K562 (cell line): ENCODE results near the gene USP28. TPM values are rescaled to one million over a fixed set of nuclear protein-coding genes. Genes with fewer than 3 reads are reported as not detected.

Source experiments
- FUS ChIP-seq: fragments of 200-400 bp; formaldehyde crosslinking; optimal IDR thresholded peaks from 2 replicates; pipeline ENCODE3; 2017; ENCODE audit warnings: low read depth, low read length
- GATAD2A ChIP-seq: fragments of 450-650 bp; IDR thresholded peaks from 2 replicates; pipeline ENCODE4 v1.6.1; 2017
- HDAC3 ChIP-seq: fragments of 450-650 bp; IDR thresholded peaks from 2 replicates; pipeline ENCODE4 v1.6.1; 2018; ENCODE audit warnings: borderline replicate concordance, mild to moderate bottlenecking, moderate library complexity; ENCODE audit not compliant: partially characterized antibody
- HMGN3 ChIP-seq: IDR thresholded peaks from 2 replicates; pipeline ENCODE4 v1.6.1; 2011; ENCODE audit warnings: borderline replicate concordance, low read depth, mild to moderate bottlenecking, mixed read lengths, low read length; ENCODE audit not compliant: insufficient read length; ENCODE audit errors: extremely low read depth
- KDM2B ChIP-seq: fragments of 250-450 bp; sonication (Bioruptor Pico); IDR thresholded peaks from 2 replicates; pipeline ENCODE4 v1.8.0; 2021; ENCODE audit warnings: mild to moderate bottlenecking, moderate library complexity
- KLF13 ChIP-seq: fragments of 450-650 bp; IDR thresholded peaks from 2 replicates; pipeline ENCODE4 v1.6.1; 2016; ENCODE audit warnings: missing genetic modification characterization, low read depth, mild to moderate bottlenecking, missing compliant biosample characterization, moderate library complexity, borderline replicate concordance
- TGIF2 ChIP-seq: sonication (generic); formaldehyde crosslinking; IDR thresholded peaks from 2 replicates; pipeline ENCODE4 v1.8.1; 2022; ENCODE audit warnings: mild to moderate bottlenecking, missing genetic modification reagents, moderate library complexity
- ZC3H4 ChIP-seq: sonication (generic); formaldehyde crosslinking; IDR thresholded peaks from 2 replicates; pipeline ENCODE4 v1.9.0; 2021; ENCODE audit warnings: missing genetic modification reagents, borderline replicate concordance
- polyA plus RNA-seq, 8 experiments: library from polyadenylated mRNA; depleted of rRNA in 4 of 8; stranded (reverse) in 5 of 8; unstranded in 3 of 8; fragments of >200 nt; fragmentation: Nextera tagmentation in 2 of 8; fragmentation: Illumina TruSeq in 1 of 8; extraction: Ambion mirVana in 2 of 8; extraction: Trizol in 1 of 8; gene quantifications; 2 replicates each; pipeline versions ENCODE4 v1.2.1 to v1.2.3, GENCODE V29; 2011 to 2014; ENCODE audit warnings: inconsistent platforms in 1 of 8, missing spikeins in 1 of 8
- total RNA-seq, 7 experiments: library from RNA; depleted of rRNA in 6 of 7; stranded (reverse); fragments of >200 nt in 6 of 7; fragmentation: Illumina TruSeq in 2 of 7; extraction: Trizol in 2 of 7; gene quantifications; 2 replicates each; pipeline versions ENCODE4 v1.2.1 to v1.2.3, GENCODE V29; 2011 to 2021; ENCODE audit warnings: low replicate concordance in 1 of 7
- TF ChIP-seq, protein P1 (sequence below): fragments of 250-450 bp; sonication (Bioruptor Pico); IDR thresholded peaks from 2 replicates; pipeline ENCODE4 v1.4.0; 2020; ENCODE audit warnings: mild to moderate bottlenecking, moderate library complexity, borderline replicate concordance
- TF ChIP-seq, protein P2 (sequence below): sonication (generic); formaldehyde crosslinking; IDR thresholded peaks from 2 replicates; pipeline ENCODE4 v1.4.0; 2020; ENCODE audit warnings: mild to moderate bottlenecking, missing genetic modification reagents
- TF ChIP-seq, protein P3 (sequence below): fragments of 450-650 bp; conservative IDR thresholded peaks from 2 replicates; pipeline ENCODE4 v1.6.1; 2016; ENCODE audit warnings: missing genetic modification characterization, low read depth, mild to moderate bottlenecking, missing compliant biosample characterization, moderate library complexity

The USP28 gene
- total and polyA plus RNA-seq, 9 of the 15 experiments (the other 6 are each of a cell fraction or from before 2014, with no cell fraction given): 3.7 to 42.7 (median 20.3) TPM

DNA sequence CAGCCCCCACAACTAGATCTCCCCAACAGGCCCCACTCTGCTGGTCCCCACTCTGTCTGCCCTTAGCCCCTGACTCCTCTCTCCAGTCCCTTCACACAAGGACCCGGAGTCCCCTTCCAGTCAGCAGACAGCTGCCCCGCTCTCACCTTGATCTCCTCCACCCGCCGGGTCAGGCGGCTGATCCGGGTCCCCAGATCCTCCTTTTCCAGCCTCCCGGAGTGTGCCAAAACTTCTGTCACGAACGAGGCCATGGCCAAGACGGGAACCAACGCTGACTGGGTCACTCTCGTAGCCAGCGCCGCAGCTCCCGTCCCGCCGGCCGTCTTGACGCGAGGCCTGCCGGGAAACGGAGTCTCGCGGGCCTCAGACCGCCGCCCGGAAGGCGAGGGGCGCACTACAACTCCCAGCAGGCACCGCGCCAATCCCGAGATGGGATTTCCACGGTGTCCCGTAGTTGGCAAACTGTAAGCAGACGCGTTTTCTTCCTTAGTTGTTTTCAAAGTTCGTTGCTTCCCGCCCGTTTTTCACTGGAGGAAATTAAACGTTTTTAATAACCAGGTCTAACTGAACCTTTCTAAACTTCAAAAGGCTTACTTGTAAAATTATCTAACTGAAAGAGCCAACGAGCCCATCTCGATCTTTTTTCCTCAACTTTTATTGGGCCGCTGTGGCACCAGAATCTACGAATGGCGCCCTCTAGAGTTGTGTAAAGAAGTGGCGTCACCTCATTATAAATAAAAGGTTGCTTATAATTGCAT is 101.8 kb downstream of the USP28 start, which contains the start of gene ZW10 (continued):
- TF ChIP-seq, protein P1, sequence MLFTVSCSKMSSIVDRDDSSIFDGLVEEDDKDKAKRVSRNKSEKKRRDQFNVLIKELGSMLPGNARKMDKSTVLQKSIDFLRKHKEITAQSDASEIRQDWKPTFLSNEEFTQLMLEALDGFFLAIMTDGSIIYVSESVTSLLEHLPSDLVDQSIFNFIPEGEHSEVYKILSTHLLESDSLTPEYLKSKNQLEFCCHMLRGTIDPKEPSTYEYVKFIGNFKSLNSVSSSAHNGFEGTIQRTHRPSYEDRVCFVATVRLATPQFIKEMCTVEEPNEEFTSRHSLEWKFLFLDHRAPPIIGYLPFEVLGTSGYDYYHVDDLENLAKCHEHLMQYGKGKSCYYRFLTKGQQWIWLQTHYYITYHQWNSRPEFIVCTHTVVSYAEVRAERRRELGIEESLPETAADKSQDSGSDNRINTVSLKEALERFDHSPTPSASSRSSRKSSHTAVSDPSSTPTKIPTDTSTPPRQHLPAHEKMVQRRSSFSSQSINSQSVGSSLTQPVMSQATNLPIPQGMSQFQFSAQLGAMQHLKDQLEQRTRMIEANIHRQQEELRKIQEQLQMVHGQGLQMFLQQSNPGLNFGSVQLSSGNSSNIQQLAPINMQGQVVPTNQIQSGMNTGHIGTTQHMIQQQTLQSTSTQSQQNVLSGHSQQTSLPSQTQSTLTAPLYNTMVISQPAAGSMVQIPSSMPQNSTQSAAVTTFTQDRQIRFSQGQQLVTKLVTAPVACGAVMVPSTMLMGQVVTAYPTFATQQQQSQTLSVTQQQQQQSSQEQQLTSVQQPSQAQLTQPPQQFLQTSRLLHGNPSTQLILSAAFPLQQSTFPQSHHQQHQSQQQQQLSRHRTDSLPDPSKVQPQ: no peak
- peak; percentile 63 for TF ChIP-seq HDAC3
- TF ChIP-seq, protein P2, sequence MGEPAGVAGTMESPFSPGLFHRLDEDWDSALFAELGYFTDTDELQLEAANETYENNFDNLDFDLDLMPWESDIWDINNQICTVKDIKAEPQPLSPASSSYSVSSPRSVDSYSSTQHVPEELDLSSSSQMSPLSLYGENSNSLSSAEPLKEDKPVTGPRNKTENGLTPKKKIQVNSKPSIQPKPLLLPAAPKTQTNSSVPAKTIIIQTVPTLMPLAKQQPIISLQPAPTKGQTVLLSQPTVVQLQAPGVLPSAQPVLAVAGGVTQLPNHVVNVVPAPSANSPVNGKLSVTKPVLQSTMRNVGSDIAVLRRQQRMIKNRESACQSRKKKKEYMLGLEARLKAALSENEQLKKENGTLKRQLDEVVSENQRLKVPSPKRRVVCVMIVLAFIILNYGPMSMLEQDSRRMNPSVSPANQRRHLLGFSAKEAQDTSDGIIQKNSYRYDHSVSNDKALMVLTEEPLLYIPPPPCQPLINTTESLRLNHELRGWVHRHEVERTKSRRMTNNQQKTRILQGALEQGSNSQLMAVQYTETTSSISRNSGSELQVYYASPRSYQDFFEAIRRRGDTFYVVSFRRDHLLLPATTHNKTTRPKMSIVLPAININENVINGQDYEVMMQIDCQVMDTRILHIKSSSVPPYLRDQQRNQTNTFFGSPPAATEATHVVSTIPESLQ: peak; percentile 54; the same call in 1 of the 2 replicates
- TF ChIP-seq GATAD2A: no peak
- TF ChIP-seq KDM2B: no peak
- no peak for TF ChIP-seq TGIF2 (CRISPR knock-in tag)
- no peak for TF ChIP-seq KLF13 (tag)
- TF ChIP-seq, protein P3, sequence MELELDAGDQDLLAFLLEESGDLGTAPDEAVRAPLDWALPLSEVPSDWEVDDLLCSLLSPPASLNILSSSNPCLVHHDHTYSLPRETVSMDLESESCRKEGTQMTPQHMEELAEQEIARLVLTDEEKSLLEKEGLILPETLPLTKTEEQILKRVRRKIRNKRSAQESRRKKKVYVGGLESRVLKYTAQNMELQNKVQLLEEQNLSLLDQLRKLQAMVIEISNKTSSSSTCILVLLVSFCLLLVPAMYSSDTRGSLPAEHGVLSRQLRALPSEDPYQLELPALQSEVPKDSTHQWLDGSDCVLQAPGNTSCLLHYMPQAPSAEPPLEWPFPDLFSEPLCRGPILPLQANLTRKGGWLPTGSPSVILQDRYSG (tag): no peak
- no peak for TF ChIP-seq FUS
- TF ChIP-seq HMGN3: peak; percentile 40
- TF ChIP-seq ZC3H4: no peak
